Aorta (tissue), 5 donors: ENCODE measurements around the gene CCDC93. TPM values are rescaled to one million over a fixed set of nuclear protein-coding genes. Genes with fewer than 3 reads are reported as not detected.
"Not testable (repeated sequence)": the region's sequence is repeated elsewhere in the genome, so short reads cannot be mapped to it uniquely, and the experiment has no call there.

Experiments used
- ATAC-seq: fragments of 200-7000 bp; cut with Tn5 transposase; one replicate; pipeline ENCODE4 v1.9.1; 2022; ENCODE audit warnings: moderate library complexity; ENCODE audit not compliant: low FRiP score
- DNase-seq, 2 donors: peaks; one replicate each; pipeline ENCODE4 v3.0.0-alpha.2; 2020
- H3K27ac ChIP-seq, 2 donors: one replicate each; pipeline ENCODE4 v1.5.1; 2013; ENCODE audit warnings: low read length in 2 of 2, mild to moderate bottlenecking in 2 of 2, moderate library complexity in 2 of 2, control low read depth in 1 of 2, inconsistent platforms in 1 of 2, low read depth in 1 of 2
- H3K27me3 ChIP-seq, 2 donors: one replicate each; pipeline ENCODE4 v1.6.1; 2013; ENCODE audit warnings: control low read depth in 1 of 2, low read length in 1 of 2, mild to moderate bottlenecking in 1 of 2, moderate library complexity in 1 of 2; ENCODE audit not compliant: insufficient read depth in 2 of 2, control insufficient read depth in 1 of 2
- H3K36me3 ChIP-seq, 2 donors: one replicate each; pipeline ENCODE4 v1.6.1; 2013; ENCODE audit warnings: control low read depth in 1 of 2, low read length in 1 of 2, mild to moderate bottlenecking in 1 of 2; ENCODE audit not compliant: insufficient read depth in 2 of 2, control insufficient read depth in 1 of 2
- H3K4me1 ChIP-seq, 2 donors: one replicate each; pipeline ENCODE4 v1.6.1; 2013; ENCODE audit warnings: low read length in 2 of 2, control low read depth in 1 of 2, mild to moderate bottlenecking in 1 of 2, moderate library complexity in 1 of 2; ENCODE audit not compliant: insufficient read depth in 2 of 2, control insufficient read depth in 1 of 2
- H3K4me3 ChIP-seq, 2 donors: one replicate each; pipeline ENCODE4 v1.5.1; 2013; ENCODE audit warnings: low read length in 2 of 2, control low read depth in 1 of 2, mild to moderate bottlenecking in 1 of 2
- H3K9me3 ChIP-seq: one replicate; pipeline ENCODE4 v1.6.1; 2013; ENCODE audit warnings: mild to moderate bottlenecking, low read length; ENCODE audit not compliant: control insufficient read depth
- WGBS, 2 donors: extraction: QIAGEN DNeasy Blood & Tissue Kit; methylation state at CpG; one replicate each; pipeline ENCODE4 v1.1.7; 2013; 5-methylcytosine and 5-hydroxymethylcytosine counted together
- intact Hi-C, 2 donors: fragments of 100-400 bp; cut with DNase I; formaldehyde crosslinking; loops; one replicate each; pipeline versions ENCODE4 v1.14.2 to v1.15.0; 2022
- polyA plus RNA-seq, 2 donors: library from polyadenylated mRNA; stranded (reverse); fragments of 200-250 nt; gene quantifications; one replicate each; pipeline ENCODE4 v1.2.3, GENCODE V29; 2013
- total RNA-seq, 2 donors: library from RNA; stranded (reverse); fragmentation: NEBNext Ultra II Directional; extraction: Animal tissue kit (Norgen Biotek cat#: 25700); gene quantifications; one replicate each; pipeline ENCODE4 v1.2.1, GENCODE V29; 2021
- donor health status: healthy with polysubstance abuse.
- donor health status: Bipolar disorder and iron deficiency.
- donor health status: DM: no; HTN: no; CAD: no.
- donor health status: DM: no; HTN: no; CAD: no.
- donor health status: DM: yes; HTN: yes; CAD: no.

CCDC93 gene
- total and polyA plus RNA-seq, 4 donors, result 5.8 to 42.8 (median 23.5) TPM

DNA sequence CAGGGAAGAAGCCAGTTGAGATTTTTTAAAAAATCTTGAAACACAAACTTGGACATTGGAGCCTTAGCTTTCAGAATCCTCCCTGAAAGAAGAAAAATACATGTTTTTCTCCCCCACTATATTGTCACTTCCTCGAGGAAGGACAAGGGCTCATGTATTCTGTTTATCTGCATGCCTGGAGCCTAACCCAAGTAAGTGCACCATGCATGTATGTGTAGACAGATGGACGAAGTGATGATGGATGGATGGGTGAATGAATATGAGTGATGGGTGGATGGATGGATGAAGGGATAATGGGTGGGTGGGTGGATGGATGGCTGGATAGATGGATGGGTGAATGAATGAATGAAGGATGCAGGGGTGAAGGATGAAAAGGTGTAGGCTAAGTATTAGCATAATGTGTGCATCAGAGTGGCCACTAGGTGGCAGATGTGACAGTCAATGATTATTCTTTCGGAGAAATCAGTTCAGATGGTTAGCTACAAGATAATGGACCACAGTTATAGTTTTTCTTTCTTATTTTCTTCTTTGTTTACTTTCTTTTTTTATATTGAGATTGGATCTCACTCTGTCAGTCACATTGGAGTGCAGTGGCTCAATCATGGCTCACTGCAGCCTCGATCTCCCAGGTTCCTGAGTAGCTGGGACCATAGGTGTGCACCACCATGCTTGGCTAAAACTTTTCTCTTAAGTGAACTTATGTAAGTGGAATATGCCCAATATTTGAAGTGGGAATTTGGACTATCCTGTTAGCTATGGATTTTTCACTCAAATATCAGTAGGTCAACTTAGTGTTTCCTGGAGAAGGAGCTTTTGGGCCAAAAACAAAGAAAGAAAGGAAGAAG, 18.5 kb upstream of the CCDC93 start:
- H3K4me1 ChIP-seq, result no peaks in the 10 kb centered on the region
- H3K36me3 ChIP-seq, result no peaks in the 10 kb centered on the region
- no peak overlapping the region for H3K4me3 ChIP-seq
- DNase-seq (no peak), ATAC-seq (peak; percentile 63)
- H3K27ac ChIP-seq, result no peak overlapping the region
- 33 to 35% methylated on average over 4 of the region's 4 CpGs for WGBS, 2 donors
- intact Hi-C loops, result no loop called here
- H3K27me3 ChIP-seq, result peaks cover 0 to 3% of the 10 kb centered on the region in 2 donors
- peaks cover 2% of the 10 kb centered on the region for H3K9me3 ChIP-seq

DNA sequence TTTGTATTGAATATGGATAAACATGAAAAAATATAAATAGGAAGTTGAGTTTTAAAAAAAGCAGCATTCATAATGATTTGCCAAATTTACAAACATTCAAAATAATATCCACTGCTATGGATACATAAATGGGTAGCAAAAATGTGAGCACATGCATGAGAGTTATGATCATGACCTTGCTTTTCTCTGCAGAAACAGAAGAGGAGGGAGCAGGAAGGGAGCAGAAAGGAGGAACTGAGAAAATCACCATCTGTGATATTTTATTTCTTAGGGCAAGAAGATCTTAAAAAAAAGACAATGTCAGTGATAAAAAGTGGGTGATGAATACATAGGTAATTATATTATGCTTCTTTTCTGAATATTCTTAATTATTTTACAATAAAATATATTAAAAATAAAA, 17.7 kb upstream of the CCDC93 start:
- DNase-seq (no peak), ATAC-seq (no peak)
- Histone ChIP-seq H3K27ac (no peak overlapping the region), H3K4me3 (no peak overlapping the region), H3K4me1 (no peaks in the 10 kb centered on the region), H3K27me3 (peaks cover 0 to 3% of the 10 kb centered on the region in 2 donors), H3K36me3 (no peaks in the 10 kb centered on the region), H3K9me3 (peaks cover 2% of the 10 kb centered on the region)
- intact Hi-C loops, result no loop called here

- 89 to 94% methylated on average over 6 of the region's 6 CpGs for WGBS, 2 donors
- Histone ChIP-seq H3K36me3 (no peaks in the 10 kb centered on the region), H3K4me3 (no peak overlapping the region), H3K4me1 (no peaks in the 10 kb centered on the region), H3K27me3 (peaks cover 0 to under 1% of the 10 kb centered on the region in 2 donors), H3K27ac (no peak overlapping the region), H3K9me3 (no peaks in the 10 kb centered on the region)
- intact Hi-C loops, result no loop called here
- ATAC-seq (no peak), DNase-seq (no peak)
These were observed 15.2 kb upstream of the CCDC93 start for GRCh38 chr2:118029025-118029424.

GRCh38 chr2:118021356-118021755, 7.5 kb upstream of the CCDC93 start:
- ATAC-seq (no peak), DNase-seq (no peak)
- Histone ChIP-seq H3K36me3 (no peaks in the 10 kb centered on the region), H3K27me3 (no peaks in the 10 kb centered on the region), H3K27ac (no peak overlapping the region), H3K4me3 (no peak overlapping the region), H3K9me3 (no peaks in the 10 kb centered on the region), H3K4me1 (no peaks in the 10 kb centered on the region)
- intact Hi-C loops, result no loop called here

DNA sequence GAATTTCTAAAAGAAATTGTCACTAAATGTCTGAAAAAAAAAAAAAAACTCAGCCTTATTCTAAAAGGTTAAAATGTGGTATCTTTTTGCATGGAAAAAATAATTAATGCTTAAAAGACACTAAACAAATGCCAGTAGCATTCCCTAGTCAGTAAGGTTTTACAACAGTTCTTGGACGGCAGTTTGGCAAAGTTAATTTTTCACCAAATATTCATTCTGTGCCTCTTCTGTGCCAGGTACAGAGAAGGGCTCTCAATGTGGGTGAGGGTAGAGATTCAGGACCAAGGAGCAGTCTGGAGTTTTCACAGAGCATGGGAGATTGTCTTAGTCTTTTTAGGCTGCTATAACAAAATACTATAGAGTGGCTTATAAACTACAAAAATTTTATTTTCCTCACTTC, 6.0 kb upstream of the CCDC93 start:
- Histone ChIP-seq H3K9me3 (no peaks in the 10 kb centered on the region), H3K4me1 (no peaks in the 10 kb centered on the region), H3K27ac (no peak overlapping the region), H3K36me3 (no peaks in the 10 kb centered on the region), H3K27me3 (no peaks in the 10 kb centered on the region), H3K4me3 (no peak overlapping the region)
- intact Hi-C loops, result no loop called here
- ATAC-seq, result no peak
- no peak for DNase-seq
- WGBS, 2 donors, result 78 to 79% methylated on average over 1 of the region's 1 CpG

GRCh38 chr2:118016911-118017310, 3.0 kb upstream of the CCDC93 start:
- Histone ChIP-seq H3K4me1 (no peaks in the 10 kb centered on the region), H3K9me3 (no peaks in the 10 kb centered on the region), H3K27ac (no peak overlapping the region), H3K27me3 (no peaks in the 10 kb centered on the region), H3K4me3 (no peak overlapping the region), H3K36me3 (no peaks in the 10 kb centered on the region)
- ATAC-seq, result no peak
- intact Hi-C loops, result no loop called here
- WGBS, 2 donors, result 81 to 85% methylated on average over 5 of the region's 5 CpGs
- peak in 1 of 2 donors; percentile 51 for DNase-seq

DNA sequence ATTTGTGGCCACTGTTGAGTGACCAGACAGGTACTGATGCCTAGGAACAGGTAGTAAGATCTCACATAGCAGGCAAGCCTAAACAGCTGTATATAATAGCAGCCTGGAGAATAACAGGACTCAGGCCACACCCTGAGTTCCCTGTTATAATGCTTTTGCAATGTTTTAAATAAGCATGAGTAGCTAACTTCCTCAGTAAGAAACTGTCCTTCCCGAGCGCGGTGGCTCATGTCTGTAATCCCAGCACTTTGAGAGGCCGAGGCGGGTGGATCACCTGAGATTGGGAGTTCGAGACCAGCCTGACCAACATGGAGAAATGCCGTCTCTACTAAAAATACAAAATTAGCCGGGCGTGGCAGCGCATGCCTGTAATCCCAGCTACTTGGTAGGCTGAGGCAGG, 1.9 kb upstream of the CCDC93 start:
- 92 to 94% methylated on average over 10 of the region's 10 CpGs for WGBS, 2 donors
- intact Hi-C loops, H3K4me1 ChIP-seq, H3K27ac ChIP-seq, ATAC-seq, H3K9me3 ChIP-seq, H3K4me3 ChIP-seq, H3K36me3 ChIP-seq, H3K27me3 ChIP-seq: not testable (repeated sequence)
- DNase-seq, result peak in 1 of 2 donors; percentile 48

GRCh38 chr2:118014492-118014824, 588 bp upstream of the CCDC93 start:
- 1% methylated on average over 17 of the region's 17 CpGs for WGBS, 2 donors
- no peaks in the 10 kb centered on the region for H3K4me1 ChIP-seq
- peak in 1 of 2 donors; percentile 50 for DNase-seq

DNA sequence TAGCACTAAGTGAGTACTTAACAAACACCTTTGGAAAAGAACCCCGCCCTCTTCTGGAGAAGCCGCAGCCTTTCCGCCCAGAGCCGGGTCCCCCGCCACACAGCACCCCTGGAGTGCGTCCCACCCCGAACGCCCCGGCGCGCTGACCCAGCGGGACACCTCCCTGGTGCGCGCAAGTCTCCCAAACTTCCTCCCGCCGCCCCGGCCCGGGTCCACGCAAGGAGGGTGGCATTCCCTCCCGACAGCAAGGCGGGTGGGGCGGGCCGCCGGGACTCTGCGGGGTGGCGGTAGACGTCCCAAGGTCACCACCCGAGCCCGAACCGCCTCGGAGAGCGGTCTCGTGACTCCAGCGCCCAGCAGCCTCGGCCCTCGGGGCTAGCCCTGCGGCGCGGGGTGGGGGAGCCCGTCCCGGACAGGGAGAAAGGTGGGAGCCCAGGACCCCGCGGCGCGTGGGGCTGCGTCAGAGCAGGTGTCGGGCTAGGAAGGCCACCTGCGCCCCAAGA, 598 bp downstream of the CCDC93 start:
- WGBS, 2 donors, result 0 to 1% methylated on average over 45 to 48 of the region's 48 CpGs
- no peaks in the 10 kb centered on the region for H3K4me1 ChIP-seq

More at GRCh38 chr2:118014492-118014824, 588 bp upstream of the CCDC93 start:
- intact Hi-C loops, result no loop called here
- Histone ChIP-seq H3K36me3 (no peaks in the 10 kb centered on the region), H3K27me3 (no peaks in the 10 kb centered on the region), H3K9me3 (no peaks in the 10 kb centered on the region), H3K4me3 (peak overlapping the region; percentile 15 to 98), H3K27ac (no peak overlapping the region)
- ATAC-seq, result no peak

More for the DNA sequence above, 598 bp downstream of the CCDC93 start:
- DNase-seq (peak; percentile 73 to 80), ATAC-seq (peak; percentile 66)
- intact Hi-C loops, result no loop called here
- Histone ChIP-seq H3K27me3 (no peaks in the 10 kb centered on the region), H3K27ac (peak overlapping the region in 1 of 2 donors; percentile 60), H3K9me3 (no peaks in the 10 kb centered on the region), H3K4me3 (peak overlapping the region; percentile 89 to 98), H3K36me3 (no peaks in the 10 kb centered on the region)
